Measurements from ENCODE around the gene SOX8.
"Not testable (repeated sequence)": the region's sequence is repeated elsewhere in the genome, so short reads cannot be mapped to it uniquely, and the experiment has no call there.

SOX8 gene

DNA sequence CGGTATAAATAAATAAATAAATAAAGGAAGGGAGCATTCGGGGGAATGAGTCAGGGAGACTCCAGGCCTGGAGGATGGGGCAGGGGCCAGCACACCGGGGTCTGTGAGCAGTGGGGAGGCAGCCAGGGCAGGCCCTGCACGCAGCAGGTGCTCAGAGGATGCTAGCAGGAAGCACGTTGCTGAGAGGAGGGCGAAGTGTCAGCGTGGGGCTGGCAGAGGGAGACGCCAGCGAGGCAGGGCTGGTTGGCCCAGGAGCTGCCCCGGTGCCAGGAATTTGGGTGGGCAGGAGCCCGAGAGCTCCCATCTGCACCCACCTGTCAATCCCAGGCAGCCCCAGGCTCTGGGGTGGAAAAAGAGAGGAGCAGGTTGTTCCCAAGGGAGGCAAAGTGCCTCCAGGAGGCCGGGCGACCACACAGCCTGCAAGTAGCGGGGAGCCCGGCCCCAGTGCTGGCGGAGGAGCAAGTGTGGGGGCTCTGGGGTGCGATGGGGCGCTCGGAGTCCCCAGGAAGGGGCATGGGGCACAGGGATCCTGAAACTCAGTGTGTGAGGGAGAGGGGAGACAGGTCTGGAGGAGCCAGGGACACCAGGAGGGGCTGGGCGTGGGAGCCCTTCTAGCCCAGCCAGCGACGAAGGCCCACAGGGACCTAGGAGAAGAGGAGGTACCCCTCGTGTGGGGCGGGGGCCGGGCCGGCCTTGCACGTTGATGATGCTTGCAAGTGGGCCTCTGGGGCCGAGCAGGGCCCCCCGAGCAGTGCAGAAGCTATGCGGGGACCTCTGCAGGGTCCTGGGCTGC lies 28.0 kb downstream of the SOX8 start:
- DNase-seq, result no peak

- DNase-seq, result no peak
These were observed 28.7 kb downstream of the SOX8 start for GRCh38 chr16:1010251-1010650.

- DNase-seq, result no peak
These were observed 29.2 kb downstream of the SOX8 start for GRCh38 chr16:1010815-1011214.

DNA sequence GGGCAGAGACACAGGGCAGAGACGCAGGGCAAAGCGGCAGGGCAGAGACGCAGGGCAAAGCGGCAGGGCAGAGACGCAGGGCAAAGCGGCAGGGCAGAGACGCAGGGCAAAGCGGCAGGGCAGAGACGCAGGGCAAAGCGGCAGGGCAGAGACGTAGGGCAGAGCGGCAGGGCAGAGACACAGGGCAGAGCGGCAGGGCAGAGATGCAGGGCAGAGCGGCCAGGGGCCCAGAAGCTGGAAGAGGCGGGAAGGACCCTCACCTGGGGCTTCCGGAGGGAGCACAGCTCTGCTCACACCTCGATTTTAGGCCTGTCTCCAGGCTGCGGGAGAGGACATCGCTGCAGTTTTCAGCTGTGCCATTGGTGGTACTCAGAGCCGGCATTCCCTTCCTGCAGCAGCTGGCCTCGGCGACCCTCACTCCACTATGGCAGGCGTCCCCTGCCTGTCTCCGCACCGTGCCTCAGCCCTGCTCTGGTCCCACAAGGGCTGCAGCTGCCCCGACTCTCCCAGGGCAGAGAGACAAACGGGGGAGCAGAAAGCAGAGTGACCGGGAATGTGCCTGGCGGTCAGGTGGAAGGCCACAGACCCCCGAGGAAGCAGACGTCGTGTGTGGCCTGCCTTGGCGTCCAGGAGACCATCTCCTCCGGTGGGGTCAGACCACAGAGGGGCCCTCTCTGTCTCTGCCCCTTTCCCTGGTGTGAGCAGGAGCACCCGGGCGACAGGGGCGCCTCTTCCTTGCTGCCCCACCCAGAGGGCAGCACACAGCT lies 29.9 kb downstream of the SOX8 start:
- no peak for DNase-seq

DNA sequence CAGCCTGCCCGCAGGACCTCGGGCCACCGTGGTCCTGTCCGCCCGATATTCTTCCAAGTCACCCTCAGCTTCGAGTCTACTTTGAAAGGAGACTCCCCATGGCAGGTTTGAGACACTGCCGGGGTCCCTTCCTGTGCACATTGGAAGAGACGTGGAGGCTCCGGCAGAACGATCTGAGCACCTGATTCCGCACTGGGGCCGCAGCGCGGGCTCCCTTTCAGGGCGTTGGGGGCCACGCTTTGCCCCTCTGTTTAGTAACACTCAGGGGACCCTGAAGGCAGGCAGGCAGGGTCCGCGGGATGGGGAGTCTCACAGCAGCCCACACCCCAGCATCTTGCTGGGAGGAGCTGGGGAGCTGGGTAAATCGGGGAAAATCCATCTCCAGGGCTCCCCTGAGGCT lies 30.6 kb downstream of the SOX8 start:
- no peak for DNase-seq

GRCh38 chr16:1012722-1013592 lies 31.4 kb downstream of the SOX8 start:
- no peak for DNase-seq

DNA sequence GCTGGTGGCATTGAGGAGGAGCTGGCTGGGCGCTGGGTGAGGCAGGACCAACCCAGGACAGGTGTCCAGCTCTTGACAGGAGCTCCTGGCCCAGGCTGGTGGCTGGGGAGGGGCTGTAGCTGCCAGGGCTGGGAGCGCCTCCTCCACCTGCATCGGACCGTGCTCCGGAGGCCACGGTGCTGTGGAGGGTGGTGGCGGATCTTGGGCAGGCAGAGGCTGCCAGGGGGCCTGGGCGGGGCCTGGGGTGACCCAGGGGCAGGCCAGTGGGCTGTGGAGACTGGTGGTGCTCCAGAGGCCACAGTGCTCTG lies 32.0 kb downstream of the SOX8 start:
- no peak for DNase-seq

GRCh38 chr16:1014221-1014620 lies 32.7 kb downstream of the SOX8 start:
- DNase-seq, result no peak

DNA sequence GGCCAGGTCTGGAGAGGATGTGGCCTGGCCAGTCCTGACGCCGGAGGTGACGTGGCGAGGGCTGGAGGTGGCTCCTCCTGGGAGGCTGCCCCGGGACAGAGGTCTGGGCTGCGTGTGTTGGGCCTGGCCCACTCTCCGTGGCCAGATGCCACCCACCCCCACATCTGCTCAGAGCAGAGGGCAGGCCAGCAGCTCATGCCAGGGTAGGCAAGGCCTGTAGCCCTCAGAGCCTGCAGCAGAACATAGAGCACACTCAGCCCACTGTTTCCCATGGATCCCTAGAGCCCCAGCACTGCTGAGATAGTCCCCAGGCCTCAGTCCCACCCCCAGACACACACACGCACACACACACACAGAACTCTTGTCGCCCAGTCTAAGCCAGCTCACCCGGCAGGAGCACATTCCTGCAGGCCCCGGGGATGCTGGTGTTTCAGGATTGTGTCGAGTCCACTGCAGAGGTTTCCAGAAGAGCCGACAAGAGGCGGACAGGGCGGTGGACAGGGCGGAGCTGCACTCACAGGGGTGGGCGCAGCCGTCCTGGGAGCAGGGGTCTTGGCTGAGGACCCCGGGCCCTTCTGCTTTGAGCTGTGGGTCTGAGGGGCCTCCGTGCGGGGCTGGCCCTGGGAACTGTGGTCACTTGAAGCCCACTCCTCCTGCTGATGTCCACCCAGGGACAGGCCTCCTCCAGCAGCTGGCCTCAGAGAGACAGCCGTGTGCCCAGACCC lies 33.4 kb downstream of the SOX8 start:
- no peak for DNase-seq

- no peak for DNase-seq
These were observed 37.1 kb downstream of the SOX8 start for GRCh38 chr16:1018447-1019198.

GRCh38 chr16:1019231-1020090 lies 37.9 kb downstream of the SOX8 start:
- DNase-seq, result no peak

DNA sequence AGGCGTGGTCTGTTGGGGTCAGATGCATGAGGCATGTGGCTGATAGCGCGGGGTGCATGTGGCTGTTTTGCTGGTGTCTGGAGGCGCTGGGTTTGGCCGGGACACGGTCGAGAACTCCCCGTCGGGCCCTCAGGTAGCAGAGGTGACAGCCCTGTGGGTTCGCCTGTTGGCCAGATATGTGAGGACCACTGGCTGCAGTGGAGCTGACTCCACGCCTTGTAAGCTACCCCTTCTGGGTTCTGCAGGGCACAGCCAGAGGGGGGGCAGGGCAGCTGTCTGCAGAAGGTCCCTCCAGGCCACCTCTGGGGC lies 38.5 kb downstream of the SOX8 start:
- DNase-seq, result no peak

DNA sequence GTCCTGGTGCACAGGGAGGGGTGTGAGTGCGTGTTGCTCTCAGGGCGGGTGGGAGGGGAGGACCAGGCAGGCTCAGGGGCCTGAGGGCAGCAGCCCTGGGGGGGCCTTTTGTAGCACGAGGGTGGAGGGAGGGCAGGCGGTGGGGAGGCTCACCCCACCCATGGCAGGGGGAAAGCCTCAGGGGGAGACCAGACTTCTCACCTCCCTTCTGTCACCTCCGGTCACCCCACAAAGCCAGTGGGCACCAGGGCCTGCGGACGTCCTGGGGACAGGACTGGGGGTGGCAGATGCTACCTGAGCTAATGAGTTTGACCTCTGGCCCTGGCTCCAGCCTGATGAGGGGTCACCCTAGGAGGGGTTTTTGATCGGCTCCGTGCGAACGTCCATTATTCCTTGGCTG lies 39.0 kb downstream of the SOX8 start:
- no peak for DNase-seq

DNA sequence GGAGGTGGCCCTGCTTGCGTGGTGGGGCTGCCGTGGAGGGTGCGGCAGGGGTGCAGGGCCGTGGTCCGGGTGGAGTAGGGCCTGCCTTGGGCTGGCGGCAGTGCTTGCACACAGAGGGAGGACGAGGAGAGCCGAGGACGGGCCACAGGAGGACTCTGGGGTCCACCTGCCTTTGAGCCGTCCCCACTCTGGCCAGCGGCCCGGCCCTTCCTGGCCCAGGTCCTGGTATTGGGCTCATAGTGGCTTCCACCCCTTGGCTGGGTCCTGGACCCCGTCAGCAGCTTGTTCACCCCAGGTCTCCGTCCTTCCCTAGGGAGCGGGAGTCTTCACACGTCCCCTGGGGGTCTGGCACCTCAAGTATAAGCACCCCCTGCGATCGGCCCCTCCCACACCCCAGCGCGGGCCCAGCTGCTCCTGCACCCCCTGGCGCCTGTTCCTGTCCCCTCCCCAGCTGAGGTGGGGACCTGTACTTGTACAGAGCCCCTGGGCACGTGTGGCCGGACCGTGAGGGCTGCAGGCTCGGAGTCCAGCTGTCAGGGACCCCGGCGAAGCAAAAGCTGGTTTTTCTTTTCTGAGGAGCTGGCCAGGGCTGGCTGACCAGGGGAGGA lies 40.1 kb downstream of the SOX8 start:
- DNase-seq, result no peak

DNA sequence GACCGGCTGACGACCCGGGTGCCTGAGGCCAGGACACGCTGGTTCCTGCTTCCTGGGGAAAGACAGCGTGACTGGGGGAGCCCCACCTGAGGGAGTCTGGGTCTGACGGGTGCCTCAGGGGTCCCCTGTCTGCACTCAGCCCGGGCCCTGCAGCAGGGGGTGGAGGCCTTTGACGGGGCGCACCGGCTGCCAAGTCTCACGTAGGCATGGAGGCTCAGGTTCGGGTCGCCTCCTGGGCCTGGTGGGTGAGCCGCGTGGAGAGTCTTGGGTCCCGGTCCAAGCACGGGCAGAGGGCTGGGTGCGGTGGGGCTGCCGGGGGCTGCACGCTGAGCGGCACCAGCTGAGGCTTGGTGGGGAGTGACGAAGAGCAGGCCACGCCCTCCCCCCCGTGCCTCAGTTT lies 40.9 kb downstream of the SOX8 start:
- DNase-seq, result no peak

GRCh38 chr16:1024138-1024537 lies 42.6 kb downstream of the SOX8 start:
- DNase-seq, result no peak

GRCh38 chr16:1025183-1025809 lies 43.7 kb downstream of the SOX8 start:
- DNase-seq, result not testable (repeated sequence)

DNA sequence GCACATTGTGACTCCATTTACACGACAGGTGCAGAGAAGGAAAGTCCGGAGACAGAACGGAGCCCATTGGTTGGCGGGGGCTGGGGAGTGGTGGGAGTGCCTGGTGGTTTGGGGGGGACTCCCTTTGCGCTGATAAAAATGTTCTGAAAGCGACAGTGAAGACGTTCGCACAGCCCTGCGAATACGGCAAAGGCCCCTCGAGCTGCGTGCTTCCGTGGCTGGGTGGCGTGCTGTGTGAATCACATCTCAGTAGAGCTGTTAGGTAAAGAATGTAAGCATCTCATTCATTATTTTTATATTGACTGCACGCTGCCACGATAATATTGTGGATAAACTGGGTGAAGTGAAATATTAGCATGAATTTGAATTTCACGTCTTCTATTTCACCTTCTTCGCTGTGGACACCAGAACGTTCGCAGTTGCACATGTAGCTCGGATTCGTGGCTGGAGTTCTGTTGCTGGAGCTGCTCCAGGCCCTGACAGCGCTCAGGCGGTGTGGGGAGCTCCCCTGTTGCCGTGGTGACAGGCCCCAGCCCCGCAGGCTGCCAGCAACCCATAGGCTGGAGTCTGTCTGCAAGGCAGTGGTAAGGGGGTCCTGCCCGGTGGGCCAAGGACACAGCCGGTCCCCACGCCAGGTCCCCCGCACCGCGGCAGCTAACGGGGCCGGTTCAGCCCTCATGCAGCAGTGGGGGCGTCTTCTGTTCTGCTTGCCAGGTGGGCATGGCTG lies 44.6 kb downstream of the SOX8 start:
- no peak for DNase-seq

- DNase-seq, result no peak
These were observed 45.4 kb downstream of the SOX8 start for GRCh38 chr16:1026784-1027500.
